Left ventricle myocardium inferior (tissue), 1 donor: ENCODE results near the gene LDLRAD3. TPM values are rescaled to one million over a fixed set of nuclear protein-coding genes. Genes with fewer than 3 reads are reported as not detected.

Experiments
- DNase-seq: peaks from one replicate; pipeline ENCODE4 v3.0.0-alpha.2; 2020
- H3K27ac ChIP-seq: fragments of 200-600 bp; replicated peaks from 2 replicates; pipeline ENCODE4 v1.8.0; 2021
- H3K27me3 ChIP-seq: fragments of 200-600 bp; 2 replicates; pipeline ENCODE4 v1.8.0; 2021; ENCODE audit warnings: low read depth
- H3K36me3 ChIP-seq: fragments of 200-600 bp; 2 replicates; pipeline ENCODE4 v1.8.0; 2021
- H3K4me1 ChIP-seq: fragments of 200-600 bp; 2 replicates; pipeline ENCODE4 v1.8.0; 2021
- H3K4me3 ChIP-seq: fragments of 200-600 bp; 2 replicates; pipeline ENCODE4 v1.8.0; 2021; ENCODE audit warnings: mild to moderate bottlenecking, moderate library complexity
- H3K9me3 ChIP-seq: fragments of 200-600 bp; replicated peaks from 2 replicates; pipeline ENCODE4 v1.8.0; 2021
- intact Hi-C: fragments of 100-400 bp; cut with micrococcal nuclease; formaldehyde crosslinking; loops from one replicate; pipeline ENCODE4 v1.11.0; 2022
- total RNA-seq: library from RNA; stranded (reverse); fragmentation: NEBNext Ultra II Directional; extraction: Animal tissue kit (Norgen Biotek cat#: 25700); gene quantifications from one replicate; pipeline ENCODE4 v1.2.1, GENCODE V29; 2021
- TF ChIP-seq, protein P1 (sequence below): fragments of 200-600 bp; IDR thresholded peaks from 2 replicates; pipeline ENCODE4 v1.8.0; 2021; ENCODE audit warnings: antibody characterized with exemption, mild to moderate bottlenecking, borderline replicate concordance
- donor health status: DM: no; HTN: yes; CAD: no; lungs with severe emphysema.

LDLRAD3 gene
- total RNA-seq, 1 donor from 2014 or later = 1.0 TPM

DNA sequence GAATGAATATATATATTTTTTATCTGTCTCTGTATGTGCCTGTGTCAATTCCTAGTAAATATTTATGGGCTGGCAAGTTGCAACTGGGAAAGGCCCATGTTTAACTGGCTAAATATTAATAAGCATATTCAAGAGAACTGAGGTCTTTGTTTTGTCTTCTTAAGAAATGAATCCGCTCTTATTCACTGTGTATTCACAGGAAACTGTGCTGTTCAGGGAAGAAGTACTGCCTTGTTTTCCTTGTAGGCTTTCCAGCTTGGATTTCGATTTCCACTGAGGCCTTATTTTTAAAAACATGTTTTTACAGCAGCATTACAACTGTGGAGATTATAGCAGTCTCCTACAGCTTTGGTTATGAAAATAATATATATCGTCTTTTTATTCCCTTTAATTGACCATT is 64.7 kb downstream of the LDLRAD3 start:
- no peak for DNase-seq
- Histone ChIP-seq H3K27ac (peak overlapping the region; percentile 72), H3K4me1 (peaks cover 28% of the 10 kb centered on the region), H3K36me3 (no peaks in the 10 kb centered on the region), H3K4me3 (no peak overlapping the region), H3K27me3 (no peaks in the 10 kb centered on the region), H3K9me3 (peaks cover 7% of the 10 kb centered on the region)
- intact Hi-C loops = no loop called here
- TF ChIP-seq, protein P1, sequence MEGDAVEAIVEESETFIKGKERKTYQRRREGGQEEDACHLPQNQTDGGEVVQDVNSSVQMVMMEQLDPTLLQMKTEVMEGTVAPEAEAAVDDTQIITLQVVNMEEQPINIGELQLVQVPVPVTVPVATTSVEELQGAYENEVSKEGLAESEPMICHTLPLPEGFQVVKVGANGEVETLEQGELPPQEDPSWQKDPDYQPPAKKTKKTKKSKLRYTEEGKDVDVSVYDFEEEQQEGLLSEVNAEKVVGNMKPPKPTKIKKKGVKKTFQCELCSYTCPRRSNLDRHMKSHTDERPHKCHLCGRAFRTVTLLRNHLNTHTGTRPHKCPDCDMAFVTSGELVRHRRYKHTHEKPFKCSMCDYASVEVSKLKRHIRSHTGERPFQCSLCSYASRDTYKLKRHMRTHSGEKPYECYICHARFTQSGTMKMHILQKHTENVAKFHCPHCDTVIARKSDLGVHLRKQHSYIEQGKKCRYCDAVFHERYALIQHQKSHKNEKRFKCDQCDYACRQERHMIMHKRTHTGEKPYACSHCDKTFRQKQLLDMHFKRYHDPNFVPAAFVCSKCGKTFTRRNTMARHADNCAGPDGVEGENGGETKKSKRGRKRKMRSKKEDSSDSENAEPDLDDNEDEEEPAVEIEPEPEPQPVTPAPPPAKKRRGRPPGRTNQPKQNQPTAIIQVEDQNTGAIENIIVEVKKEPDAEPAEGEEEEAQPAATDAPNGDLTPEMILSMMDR = no peak

DNA sequence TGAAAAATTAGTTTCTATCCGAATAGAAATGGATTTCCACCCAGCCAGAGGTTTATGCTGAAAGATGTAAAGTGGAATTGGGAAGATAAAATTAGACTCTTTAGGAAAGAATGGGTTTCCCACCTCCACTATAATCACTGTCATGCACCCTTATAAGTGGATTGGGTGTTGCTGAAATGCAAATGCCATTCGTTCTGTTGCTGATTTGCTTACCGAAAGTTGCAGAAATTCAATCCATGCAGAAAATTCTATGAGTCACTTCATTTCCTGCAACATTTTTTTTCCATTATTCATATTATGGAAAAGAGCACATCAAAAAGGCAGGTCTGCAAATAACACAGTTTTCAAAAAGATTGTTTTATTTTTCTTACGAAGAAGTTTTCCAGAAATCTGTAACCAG is 65.6 kb downstream of the LDLRAD3 start:
- Histone ChIP-seq H3K36me3 (no peaks in the 10 kb centered on the region), H3K27ac (peak overlapping the region; percentile 72), H3K27me3 (peaks cover 5% of the 10 kb centered on the region), H3K4me3 (no peak overlapping the region), H3K4me1 (peaks cover 28% of the 10 kb centered on the region), H3K9me3 (peaks cover 5% of the 10 kb centered on the region)
- intact Hi-C loops = no loop called here
- TF ChIP-seq, protein P1 = no peak
- no peak for DNase-seq

DNA sequence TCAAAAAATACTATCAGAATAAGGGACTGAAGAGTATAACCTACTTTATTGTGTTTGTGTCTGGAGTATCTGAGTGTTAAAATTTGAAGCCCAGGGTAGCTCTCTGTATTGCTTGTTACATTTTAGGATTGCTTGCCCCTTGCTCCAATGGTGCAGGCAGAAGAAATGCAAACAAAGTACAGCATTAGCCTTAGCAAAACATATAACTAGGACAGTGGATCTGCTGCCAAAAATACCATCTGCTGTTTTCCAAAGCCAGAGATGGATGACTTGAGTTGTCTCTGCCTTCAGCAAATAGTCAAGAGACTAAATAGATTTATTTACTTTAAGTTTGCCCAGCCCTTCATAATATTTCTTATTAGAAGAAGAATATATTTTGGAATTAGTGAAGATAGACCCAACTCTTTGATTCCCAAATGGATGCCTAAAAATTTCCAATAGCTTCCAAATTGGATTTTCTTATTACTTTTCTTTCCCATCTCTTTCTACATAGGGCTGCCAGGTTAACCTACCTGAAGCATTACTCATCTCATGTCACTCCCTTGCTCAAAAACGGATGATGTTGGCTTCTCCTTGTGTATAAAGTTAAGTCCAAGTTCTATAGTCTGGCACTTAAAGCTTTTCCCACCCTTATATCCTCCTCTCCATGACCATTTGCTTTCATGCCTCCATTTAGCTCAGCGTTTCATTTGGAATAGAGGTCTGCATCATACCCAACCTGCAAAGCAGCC is 66.3 kb downstream of the LDLRAD3 start:
- Histone ChIP-seq H3K4me1 (peaks cover 33% of the 10 kb centered on the region), H3K9me3 (no peaks in the 10 kb centered on the region), H3K27me3 (peaks cover 8% of the 10 kb centered on the region), H3K4me3 (no peak overlapping the region), H3K36me3 (no peaks in the 10 kb centered on the region), H3K27ac (peak overlapping the region; percentile 72)
- intact Hi-C loops = no loop called here
- TF ChIP-seq, protein P1 = no peak
- no peak for DNase-seq

DNA sequence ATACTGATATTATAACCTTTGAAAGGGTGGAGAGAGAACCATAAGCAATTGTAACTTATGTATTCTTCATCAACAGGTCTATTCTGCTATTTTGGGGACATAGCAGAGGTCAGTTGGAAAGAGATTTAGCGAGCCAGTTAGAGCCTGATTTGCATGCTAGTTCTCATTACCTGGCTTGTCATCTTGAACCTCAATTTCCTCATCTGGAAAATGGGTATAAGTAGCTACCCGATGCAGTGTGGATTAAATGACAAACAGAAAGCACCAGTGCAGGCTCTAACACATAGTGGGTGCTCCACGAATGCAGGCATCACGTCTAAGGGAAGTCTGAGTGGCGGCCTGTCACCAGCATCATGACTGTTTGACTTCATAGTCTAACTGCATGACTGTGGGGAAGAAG is 67.7 kb downstream of the LDLRAD3 start:
- Histone ChIP-seq H3K27ac (no peak overlapping the region), H3K9me3 (no peaks in the 10 kb centered on the region), H3K36me3 (no peaks in the 10 kb centered on the region), H3K4me3 (no peak overlapping the region), H3K4me1 (peaks cover 41% of the 10 kb centered on the region), H3K27me3 (peaks cover 16% of the 10 kb centered on the region)
- no peak for DNase-seq
- intact Hi-C loops = no loop called here
- TF ChIP-seq, protein P1 = no peak

DNA sequence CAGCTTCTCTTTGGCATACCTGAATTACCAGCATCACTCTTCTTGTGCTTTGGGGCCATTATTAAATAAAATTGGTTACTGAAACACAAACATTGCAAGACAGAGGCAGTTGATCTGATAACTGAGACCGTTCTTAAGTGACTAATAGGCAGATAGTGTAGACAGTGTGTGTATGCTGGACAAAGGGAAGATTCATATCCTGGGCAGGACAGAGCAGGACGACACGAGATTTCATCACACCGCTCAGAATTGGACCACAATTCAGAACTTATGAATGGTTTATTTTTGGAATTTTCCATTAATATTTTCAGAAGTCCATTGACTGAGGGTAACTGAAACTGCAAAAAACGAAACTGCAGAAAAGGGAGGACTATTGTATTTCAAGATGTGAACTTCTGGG is 68.6 kb downstream of the LDLRAD3 start:
- DNase-seq = no peak
- no peaks in the 10 kb centered on the region for H3K9me3 ChIP-seq
- peak overlapping the region; percentile 59 for H3K27ac ChIP-seq
- intact Hi-C loops = no loop called here
- no peaks in the 10 kb centered on the region for H3K36me3 ChIP-seq
- peaks cover 16% of the 10 kb centered on the region for H3K27me3 ChIP-seq
- peaks cover 41% of the 10 kb centered on the region for H3K4me1 ChIP-seq
- TF ChIP-seq, protein P1 = no peak
- H3K4me3 ChIP-seq = no peak overlapping the region
